GM19452 (cell line): ENCODE measurements around the gene OLFML2B.

Experiments
- ATAC-seq: cut with Tn5 transposase; IDR thresholded peaks from one replicate; pipeline ENCODE4 v1.9.1; 2021; ENCODE audit not compliant: unreplicated experiment

Gene OLFML2B

GRCh38 chr1:161948435-161948834 lies 75.2 kb downstream of the OLFML2B start:
- ATAC-seq, result no peak

GRCh38 chr1:161946071-161946987 lies 77.3 kb downstream of the OLFML2B start:
- no peak for ATAC-seq

- ATAC-seq, result no peak
These were observed 78.2 kb downstream of the OLFML2B start for GRCh38 chr1:161945306-161946060.

- ATAC-seq, result no peak
These were observed 79.3 kb downstream of the OLFML2B start for GRCh38 chr1:161944381-161944780.

GRCh38 chr1:161943737-161944136 lies 79.9 kb downstream of the OLFML2B start:
- no peak for ATAC-seq

- ATAC-seq, result no peak
These were observed 81.8 kb downstream of the OLFML2B start for GRCh38 chr1:161941726-161942436.

GRCh38 chr1:161940866-161941591 lies 82.6 kb downstream of the OLFML2B start:
- ATAC-seq, result no peak

GRCh38 chr1:161936786-161937185 lies 86.9 kb downstream of the OLFML2B start:
- no peak for ATAC-seq

GRCh38 chr1:161935264-161935663 lies 88.4 kb downstream of the OLFML2B start:
- no peak for ATAC-seq

- peak; percentile 68 for ATAC-seq
These were observed 89.8 kb downstream of the OLFML2B start for GRCh38 chr1:161933592-161934588.
